HL-60 (cell line): Measurements from ENCODE around the gene TDRD9.

Experiments used
- CTCF ChIP-seq: IDR thresholded peaks from one replicate; pipeline ENCODE4 v1.5.1; 2011; ENCODE audit warnings: low read length, control low read depth, inconsistent platforms; ENCODE audit not compliant: insufficient read depth
- GABPA ChIP-seq: IDR thresholded peaks from 2 replicates; pipeline ENCODE4 v1.6.1; 2012; ENCODE audit warnings: low read depth
- POLR2AphosphoS5 ChIP-seq: IDR thresholded peaks from 2 replicates; pipeline ENCODE4 v1.6.1; 2012; ENCODE audit warnings: low read depth
- TF ChIP-seq, protein P1 (sequence below): IDR thresholded peaks from 2 replicates; pipeline ENCODE4 v1.6.1; 2012; ENCODE audit warnings: low read depth; ENCODE audit not compliant: insufficient replicate concordance

DNA sequence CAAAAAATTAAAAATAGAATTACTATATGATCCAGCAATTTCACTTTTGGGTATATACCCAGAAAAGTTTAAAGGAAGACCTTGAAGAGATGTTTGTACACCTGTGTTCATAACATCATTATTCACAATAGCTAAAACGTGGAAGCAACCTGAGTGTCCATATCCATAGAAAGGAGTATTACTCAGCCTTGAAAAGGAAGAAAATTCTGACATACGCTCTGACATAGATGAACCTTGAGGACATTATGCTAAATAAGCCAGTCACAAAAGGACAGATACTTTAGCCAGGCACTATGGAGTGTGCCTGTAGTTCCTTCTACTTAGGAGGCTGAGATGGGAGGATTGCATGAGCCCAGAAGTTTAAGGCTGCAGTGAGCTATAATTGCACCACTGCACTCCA lies 20.2 kb downstream of the TDRD9 start:
- TF ChIP-seq CTCF, result no peak
- no peak for TF ChIP-seq POLR2AphosphoS5
- TF ChIP-seq GABPA, result no peak
- TF ChIP-seq, protein P1, sequence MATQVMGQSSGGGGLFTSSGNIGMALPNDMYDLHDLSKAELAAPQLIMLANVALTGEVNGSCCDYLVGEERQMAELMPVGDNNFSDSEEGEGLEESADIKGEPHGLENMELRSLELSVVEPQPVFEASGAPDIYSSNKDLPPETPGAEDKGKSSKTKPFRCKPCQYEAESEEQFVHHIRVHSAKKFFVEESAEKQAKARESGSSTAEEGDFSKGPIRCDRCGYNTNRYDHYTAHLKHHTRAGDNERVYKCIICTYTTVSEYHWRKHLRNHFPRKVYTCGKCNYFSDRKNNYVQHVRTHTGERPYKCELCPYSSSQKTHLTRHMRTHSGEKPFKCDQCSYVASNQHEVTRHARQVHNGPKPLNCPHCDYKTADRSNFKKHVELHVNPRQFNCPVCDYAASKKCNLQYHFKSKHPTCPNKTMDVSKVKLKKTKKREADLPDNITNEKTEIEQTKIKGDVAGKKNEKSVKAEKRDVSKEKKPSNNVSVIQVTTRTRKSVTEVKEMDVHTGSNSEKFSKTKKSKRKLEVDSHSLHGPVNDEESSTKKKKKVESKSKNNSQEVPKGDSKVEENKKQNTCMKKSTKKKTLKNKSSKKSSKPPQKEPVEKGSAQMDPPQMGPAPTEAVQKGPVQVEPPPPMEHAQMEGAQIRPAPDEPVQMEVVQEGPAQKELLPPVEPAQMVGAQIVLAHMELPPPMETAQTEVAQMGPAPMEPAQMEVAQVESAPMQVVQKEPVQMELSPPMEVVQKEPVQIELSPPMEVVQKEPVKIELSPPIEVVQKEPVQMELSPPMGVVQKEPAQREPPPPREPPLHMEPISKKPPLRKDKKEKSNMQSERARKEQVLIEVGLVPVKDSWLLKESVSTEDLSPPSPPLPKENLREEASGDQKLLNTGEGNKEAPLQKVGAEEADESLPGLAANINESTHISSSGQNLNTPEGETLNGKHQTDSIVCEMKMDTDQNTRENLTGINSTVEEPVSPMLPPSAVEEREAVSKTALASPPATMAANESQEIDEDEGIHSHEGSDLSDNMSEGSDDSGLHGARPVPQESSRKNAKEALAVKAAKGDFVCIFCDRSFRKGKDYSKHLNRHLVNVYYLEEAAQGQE, result no peak
